GM23338 (cell line): Measurements from ENCODE around the gene ENDOV. TPM values are rescaled to one million over a fixed set of nuclear protein-coding genes. Genes with fewer than 3 reads are reported as not detected.

Experiments
- ATAC-seq: fragments of 200-7000 bp; cut with Tn5 transposase; 3 replicates; pipeline ENCODE4 v1.9.1; 2020
- DNase-seq: peaks from one replicate; pipeline ENCODE4 v3.0.0-alpha.2; 2015; ENCODE audit warnings: low spot score
- H2AFZ ChIP-seq: fragments of 200-600 bp; sonication (generic); 2 replicates; pipeline ENCODE4 v1.8.0; 2016; ENCODE audit warnings: antibody characterized with exemption, mild to moderate bottlenecking, moderate library complexity
- H3F3A ChIP-seq: fragments of 200-600 bp; sonication (generic); replicated peaks from 2 replicates; pipeline ENCODE4 v1.8.0; 2017; ENCODE audit warnings: antibody characterized with exemption, mixed run types, low read depth
- H3K27ac ChIP-seq: fragments of 200-600 bp; sonication (generic); 2 replicates; pipeline ENCODE4 v1.6.1; 2016; ENCODE audit warnings: low read depth
- H3K27me3 ChIP-seq: fragments of 200-600 bp; sonication (generic); 2 replicates; pipeline ENCODE4 v1.8.0; 2016; ENCODE audit warnings: mild to moderate bottlenecking, mixed run types, moderate library complexity; ENCODE audit not compliant: insufficient read depth
- H3K36me3 ChIP-seq: fragments of 200-600 bp; sonication (generic); 2 replicates; pipeline ENCODE4 v1.8.0; 2016; ENCODE audit warnings: mild to moderate bottlenecking; ENCODE audit not compliant: insufficient read depth
- H3K4me1 ChIP-seq: fragments of 200-600 bp; sonication (generic); 2 replicates; pipeline ENCODE4 v1.8.0; 2016; ENCODE audit warnings: mild to moderate bottlenecking, moderate library complexity; ENCODE audit not compliant: insufficient read depth
- H3K4me2 ChIP-seq: fragments of 200-600 bp; sonication (generic); 2 replicates; pipeline ENCODE4 v1.7.1; 2017; ENCODE audit warnings: mixed run types
- H3K4me3 ChIP-seq: fragments of 200-600 bp; sonication (generic); 2 replicates; pipeline ENCODE4 v1.6.1; 2016; ENCODE audit warnings: mixed run types
- H3K79me2 ChIP-seq: fragments of 200-600 bp; sonication (generic); replicated peaks from 2 replicates; pipeline ENCODE4 v1.8.0; 2017; ENCODE audit warnings: mild to moderate bottlenecking; ENCODE audit not compliant: insufficient read depth
- H3K9me2 ChIP-seq: fragments of 200-600 bp; sonication (generic); 2 replicates; pipeline ENCODE4 v1.8.0; 2017; ENCODE audit not compliant: insufficient read depth
- H4K20me1 ChIP-seq: fragments of 200-600 bp; sonication (generic); replicated peaks from 2 replicates; pipeline ENCODE4 v1.8.0; 2017; ENCODE audit warnings: mild to moderate bottlenecking; ENCODE audit not compliant: insufficient read depth
- H3K27ac Mint-ChIP-seq: 2 replicates; pipeline ENCODE4 v1.8.0; 2020; ENCODE audit warnings: inconsistent platforms, mild to moderate bottlenecking, moderate library complexity, mixed read lengths
- H3K27me3 Mint-ChIP-seq: 3 replicates; pipeline ENCODE4 v1.8.0; 2022; ENCODE audit warnings: low read depth, mild to moderate bottlenecking, moderate library complexity, mixed read lengths, inconsistent platforms; ENCODE audit not compliant: insufficient read depth, poor library complexity
- H3K36me3 Mint-ChIP-seq: 3 replicates; pipeline ENCODE4 v1.8.0; 2021; ENCODE audit warnings: low read depth, mild to moderate bottlenecking, inconsistent platforms, moderate library complexity, mixed read lengths
- H3K4me1 Mint-ChIP-seq: 3 replicates; pipeline ENCODE4 v1.8.0; 2020; ENCODE audit warnings: mild to moderate bottlenecking, inconsistent platforms, mixed read lengths
- H3K4me3 Mint-ChIP-seq: 3 replicates; pipeline ENCODE4 v1.8.0; 2021; ENCODE audit warnings: moderate library complexity, mild to moderate bottlenecking, inconsistent platforms, mixed read lengths
- H3K9me3 Mint-ChIP-seq: 3 replicates; pipeline ENCODE4 v1.8.0; 2020; ENCODE audit warnings: moderate library complexity, mild to moderate bottlenecking, inconsistent platforms, mixed read lengths
- CREB1 ChIP-seq: fragments of 250-450 bp; sonication (Bioruptor Pico); IDR thresholded peaks from 2 replicates; pipeline ENCODE4 v1.5.0; 2020; ENCODE audit warnings: low read depth, mild to moderate bottlenecking, moderate library complexity
- NANOG ChIP-seq: IDR thresholded peaks from 2 replicates; pipeline ENCODE4 v1.6.1; 2016; ENCODE audit warnings: antibody characterized with exemption, borderline replicate concordance
- ZNF114 ChIP-seq: fragments of 250-450 bp; sonication (Bioruptor Pico); IDR thresholded peaks from 2 replicates; pipeline ENCODE4 v1.5.0; 2020; ENCODE audit warnings: mild to moderate bottlenecking, moderate library complexity
- polyA plus RNA-seq: library from polyadenylated mRNA; unstranded; fragments of >200 nt; fragmentation: Nextera tagmentation; extraction: Ambion mirVana; gene quantifications from 2 replicates; pipeline ENCODE4 v1.2.1, GENCODE V29; 2016
- total RNA-seq: library from RNA; depleted of rRNA; stranded (reverse); fragments of >200 nt; shearing (Covaris generic); gene quantifications from 2 replicates; pipeline ENCODE4 v1.2.3, GENCODE V29; 2014
- TF ChIP-seq, protein P1 (sequence below), 2 experiments: fragments of 200-600 bp in 1 of 2; sonication (generic) in 1 of 2; conservative IDR thresholded peaks; 2 replicates each; pipeline versions ENCODE4 v1.5.1 to v1.6.1; 2016 to 2017; ENCODE audit warnings: antibody characterized with exemption in 2 of 2, low read depth in 2 of 2, mild to moderate bottlenecking in 2 of 2, moderate library complexity in 1 of 2
- TF ChIP-seq, protein P2 (sequence below): fragments of 250-450 bp; sonication (Bioruptor Pico); IDR thresholded peaks from 2 replicates; pipeline ENCODE4 v1.5.0; 2020; ENCODE audit warnings: mild to moderate bottlenecking, moderate library complexity

Gene ENDOV
- total and polyA plus RNA-seq, 2 experiments from 2014 or later, result 11.5 to 16.1 TPM

DNA sequence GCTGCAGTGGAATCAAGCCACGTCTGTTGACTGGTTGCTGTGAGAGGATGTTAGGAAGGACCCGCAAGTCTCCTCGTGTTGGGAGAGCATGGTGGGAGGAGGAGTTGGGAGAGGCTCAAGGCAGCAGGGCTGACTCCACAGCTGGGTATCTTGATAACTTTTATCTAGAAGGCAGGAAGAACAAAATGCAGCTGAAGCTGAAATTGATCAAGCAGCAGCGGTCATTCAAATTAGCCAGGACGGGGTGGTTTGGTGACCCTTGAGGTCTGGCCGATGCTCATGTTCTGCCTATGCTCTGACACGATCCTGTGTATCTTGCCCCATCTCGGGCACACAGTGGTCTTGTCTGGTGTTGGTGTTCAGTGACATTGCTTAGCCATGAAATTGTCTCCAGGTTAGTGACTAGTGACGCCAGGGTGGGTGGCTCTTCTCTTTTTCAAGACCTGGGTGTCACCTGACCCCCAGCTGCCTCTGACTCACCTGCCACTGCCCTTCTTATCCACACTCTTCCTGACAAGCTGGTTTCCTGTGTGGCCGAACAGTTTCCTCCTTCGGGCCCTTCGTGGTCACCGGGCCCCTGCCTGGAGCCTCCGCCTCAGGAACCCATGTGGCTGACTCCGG lies 42.4 kb downstream of the ENDOV start:
- Histone ChIP-seq H3K4me2 (no peak overlapping the region), H3K36me3 (no peaks in the 10 kb centered on the region), H3K4me3 (no peak overlapping the region), H3K27ac (no peak overlapping the region), H3K9me2 (no peaks in the 10 kb centered on the region), H4K20me1 (no peaks in the 10 kb centered on the region), H3K4me1 (peaks cover 4% of the 10 kb centered on the region; the same call in 1 of the 2 replicates), H3F3A (0 out of 2 replicates have a peak, but pooled peaks cover 4% of the 10 kb centered on the region), H3K79me2 (no peaks in the 10 kb centered on the region), H3K27me3 (peaks cover 3% of the 10 kb centered on the region; the same call in 1 of the 2 replicates), H2AFZ (no peak overlapping the region)
- Mint-ChIP-seq H3K4me3 (no peak overlapping the region), H3K4me1 (peaks cover 10% of the 10 kb centered on the region; the same call in 2 of the 3 replicates), H3K9me3 (peaks cover 3% of the 10 kb centered on the region), H3K27me3 (peaks cover 27% of the 10 kb centered on the region), H3K36me3 (no peaks in the 10 kb centered on the region; the same call in 2 of the 3 replicates), H3K27ac (no peak overlapping the region)
- ATAC-seq (no peak), DNase-seq (no peak)
- TF ChIP-seq, protein P1, sequence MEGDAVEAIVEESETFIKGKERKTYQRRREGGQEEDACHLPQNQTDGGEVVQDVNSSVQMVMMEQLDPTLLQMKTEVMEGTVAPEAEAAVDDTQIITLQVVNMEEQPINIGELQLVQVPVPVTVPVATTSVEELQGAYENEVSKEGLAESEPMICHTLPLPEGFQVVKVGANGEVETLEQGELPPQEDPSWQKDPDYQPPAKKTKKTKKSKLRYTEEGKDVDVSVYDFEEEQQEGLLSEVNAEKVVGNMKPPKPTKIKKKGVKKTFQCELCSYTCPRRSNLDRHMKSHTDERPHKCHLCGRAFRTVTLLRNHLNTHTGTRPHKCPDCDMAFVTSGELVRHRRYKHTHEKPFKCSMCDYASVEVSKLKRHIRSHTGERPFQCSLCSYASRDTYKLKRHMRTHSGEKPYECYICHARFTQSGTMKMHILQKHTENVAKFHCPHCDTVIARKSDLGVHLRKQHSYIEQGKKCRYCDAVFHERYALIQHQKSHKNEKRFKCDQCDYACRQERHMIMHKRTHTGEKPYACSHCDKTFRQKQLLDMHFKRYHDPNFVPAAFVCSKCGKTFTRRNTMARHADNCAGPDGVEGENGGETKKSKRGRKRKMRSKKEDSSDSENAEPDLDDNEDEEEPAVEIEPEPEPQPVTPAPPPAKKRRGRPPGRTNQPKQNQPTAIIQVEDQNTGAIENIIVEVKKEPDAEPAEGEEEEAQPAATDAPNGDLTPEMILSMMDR (conservative IDR thresholded peaks at IDR 0.05; ENCODE audit: low read depth in 2 of 2), result no peak
- TF ChIP-seq ZNF114 (CRISPR knock-in tag) (no peak), NANOG (no peak), CREB1 (CRISPR knock-in tag) (no peak)
- TF ChIP-seq, protein P2, sequence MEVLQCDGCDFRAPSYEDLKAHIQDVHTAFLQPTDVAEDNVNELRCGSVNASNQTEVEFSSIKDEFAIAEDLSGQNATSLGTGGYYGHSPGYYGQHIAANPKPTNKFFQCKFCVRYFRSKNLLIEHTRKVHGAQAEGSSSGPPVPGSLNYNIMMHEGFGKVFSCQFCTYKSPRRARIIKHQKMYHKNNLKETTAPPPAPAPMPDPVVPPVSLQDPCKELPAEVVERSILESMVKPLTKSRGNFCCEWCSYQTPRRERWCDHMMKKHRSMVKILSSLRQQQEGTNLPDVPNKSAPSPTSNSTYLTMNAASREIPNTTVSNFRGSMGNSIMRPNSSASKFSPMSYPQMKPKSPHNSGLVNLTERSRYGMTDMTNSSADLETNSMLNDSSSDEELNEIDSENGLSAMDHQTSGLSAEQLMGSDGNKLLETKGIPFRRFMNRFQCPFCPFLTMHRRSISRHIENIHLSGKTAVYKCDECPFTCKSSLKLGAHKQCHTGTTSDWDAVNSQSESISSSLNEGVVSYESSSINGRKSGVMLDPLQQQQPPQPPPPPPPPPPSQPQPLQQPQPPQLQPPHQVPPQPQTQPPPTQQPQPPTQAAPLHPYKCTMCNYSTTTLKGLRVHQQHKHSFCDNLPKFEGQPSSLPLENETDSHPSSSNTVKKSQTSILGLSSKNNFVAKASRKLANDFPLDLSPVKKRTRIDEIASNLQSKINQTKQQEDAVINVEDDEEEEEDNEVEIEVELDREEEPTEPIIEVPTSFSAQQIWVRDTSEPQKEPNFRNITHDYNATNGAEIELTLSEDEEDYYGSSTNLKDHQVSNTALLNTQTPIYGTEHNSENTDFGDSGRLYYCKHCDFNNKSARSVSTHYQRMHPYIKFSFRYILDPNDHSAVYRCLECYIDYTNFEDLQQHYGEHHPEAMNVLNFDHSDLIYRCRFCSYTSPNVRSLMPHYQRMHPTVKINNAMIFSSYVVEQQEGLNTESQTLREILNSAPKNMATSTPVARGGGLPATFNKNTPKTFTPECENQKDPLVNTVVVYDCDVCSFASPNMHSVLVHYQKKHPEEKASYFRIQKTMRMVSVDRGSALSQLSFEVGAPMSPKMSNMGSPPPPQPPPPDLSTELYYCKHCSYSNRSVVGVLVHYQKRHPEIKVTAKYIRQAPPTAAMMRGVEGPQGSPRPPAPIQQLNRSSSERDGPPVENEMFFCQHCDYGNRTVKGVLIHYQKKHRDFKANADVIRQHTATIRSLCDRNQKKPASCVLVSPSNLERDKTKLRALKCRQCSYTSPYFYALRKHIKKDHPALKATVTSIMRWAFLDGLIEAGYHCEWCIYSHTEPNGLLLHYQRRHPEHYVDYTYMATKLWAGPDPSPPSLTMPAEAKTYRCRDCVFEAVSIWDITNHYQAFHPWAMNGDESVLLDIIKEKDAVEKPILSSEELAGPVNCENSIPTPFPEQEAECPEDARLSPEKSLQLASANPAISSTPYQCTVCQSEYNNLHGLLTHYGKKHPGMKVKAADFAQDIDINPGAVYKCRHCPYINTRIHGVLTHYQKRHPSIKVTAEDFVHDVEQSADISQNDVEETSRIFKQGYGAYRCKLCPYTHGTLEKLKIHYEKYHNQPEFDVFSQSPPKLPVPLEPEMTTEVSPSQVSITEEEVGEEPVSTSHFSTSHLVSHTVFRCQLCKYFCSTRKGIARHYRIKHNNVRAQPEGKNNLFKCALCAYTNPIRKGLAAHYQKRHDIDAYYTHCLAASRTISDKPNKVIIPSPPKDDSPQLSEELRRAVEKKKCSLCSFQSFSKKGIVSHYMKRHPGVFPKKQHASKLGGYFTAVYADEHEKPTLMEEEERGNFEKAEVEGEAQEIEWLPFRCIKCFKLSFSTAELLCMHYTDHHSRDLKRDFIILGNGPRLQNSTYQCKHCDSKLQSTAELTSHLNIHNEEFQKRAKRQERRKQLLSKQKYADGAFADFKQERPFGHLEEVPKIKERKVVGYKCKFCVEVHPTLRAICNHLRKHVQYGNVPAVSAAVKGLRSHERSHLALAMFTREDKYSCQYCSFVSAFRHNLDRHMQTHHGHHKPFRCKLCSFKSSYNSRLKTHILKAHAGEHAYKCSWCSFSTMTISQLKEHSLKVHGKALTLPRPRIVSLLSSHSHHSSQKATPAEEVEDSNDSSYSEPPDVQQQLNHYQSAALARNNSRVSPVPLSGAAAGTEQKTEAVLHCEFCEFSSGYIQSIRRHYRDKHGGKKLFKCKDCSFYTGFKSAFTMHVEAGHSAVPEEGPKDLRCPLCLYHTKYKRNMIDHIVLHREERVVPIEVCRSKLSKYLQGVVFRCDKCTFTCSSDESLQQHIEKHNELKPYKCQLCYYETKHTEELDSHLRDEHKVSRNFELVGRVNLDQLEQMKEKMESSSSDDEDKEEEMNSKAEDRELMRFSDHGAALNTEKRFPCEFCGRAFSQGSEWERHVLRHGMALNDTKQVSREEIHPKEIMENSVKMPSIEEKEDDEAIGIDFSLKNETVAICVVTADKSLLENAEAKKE (CRISPR knock-in tag), result no peak
